HepG2 (cell line): ENCODE measurements around the gene ABO. TPM values are rescaled to one million over a fixed set of nuclear protein-coding genes. Genes with fewer than 3 reads are reported as not detected.
"Not testable (repeated sequence)": the region's sequence is repeated elsewhere in the genome, so short reads cannot be mapped to it uniquely, and the experiment has no call there.

ENCODE experiments used
- ATAC-seq: fragments of 200-7000 bp; cut with Tn5 transposase; 3 replicates; pipeline ENCODE4 v1.9.1; 2020; ENCODE audit warnings: mild to moderate bottlenecking, moderate library complexity
- BruUV-seq: library from RNA; stranded (reverse); fragments of 400-500 nt; replicated peaks from 2 replicates; lab custom pipeline; 2021; lab: Mats Ljungman, UMichigan
- CTCF ChIA-PET: fragments of 300-600 bp; formaldehyde crosslinking; extraction: SDS; loops from one replicate; lab custom pipeline; 2021; ENCODE audit warnings: low total read pairs, inconsistent platforms, low intra/inter-chr PET ratio; lab: Yijun Ruan, JAX
- POLR2A ChIA-PET: fragments of 350-600 bp; sonication (Branson Sonifier 250); formaldehyde crosslinking; loops from one replicate; lab custom pipeline; 2020; ENCODE audit warnings: antibody characterized with exemption, inconsistent platforms; lab: Yijun Ruan, JAX
- DNase-seq: peaks from one replicate; pipeline ENCODE4 v3.0.0-alpha.2; 2015; ENCODE audit warnings: low spot score
- FAIRE-seq: peaks from 3 replicates; lab custom pipeline; 2011; peaks lifted over from hg19 to GRCh38; lab: Jason Lieb, UNC
- H2AFZ ChIP-seq: one replicate; pipeline ENCODE4 v1.6.1; 2011; ENCODE audit warnings: low read length, inconsistent platforms
- H3K27ac ChIP-seq: fragments of 300-600 bp; 3 replicates; pipeline ENCODE4 v1.8.0; 2011; ENCODE audit warnings: mixed run types, mild to moderate bottlenecking, mixed read lengths, low read length, inconsistent platforms; ENCODE audit not compliant: insufficient read depth; ENCODE audit errors: extremely low read length
- H3K27me3 ChIP-seq, 2 experiments: fragments of 200-600 bp in 1 of 2; 2 replicates in 1 of 2; 3 replicates in 1 of 2; pipeline versions ENCODE4 v1.6.0 to v1.8.0; 2011; ENCODE audit warnings: low read length in 2 of 2, mild to moderate bottlenecking in 2 of 2, moderate library complexity in 2 of 2, inconsistent platforms in 1 of 2; ENCODE audit not compliant: insufficient read depth in 2 of 2, control insufficient read depth in 1 of 2
- H3K36me3 ChIP-seq, 2 experiments: fragments of 200-600 bp in 1 of 2; replicated peaks in 1 of 2; 2 replicates in 1 of 2; 3 replicates in 1 of 2; pipeline versions ENCODE4 v1.5.1 to v1.8.0; 2011; ENCODE audit warnings: low read length in 2 of 2, inconsistent platforms in 1 of 2; ENCODE audit not compliant: insufficient read depth in 2 of 2, control insufficient read depth in 1 of 2
- H3K4me1 ChIP-seq: 2 replicates; pipeline ENCODE4 v1.5.1; 2012; ENCODE audit warnings: low read length, inconsistent platforms; ENCODE audit not compliant: insufficient read depth
- H3K4me2 ChIP-seq: 2 replicates; pipeline ENCODE4 v1.6.0; 2011; ENCODE audit warnings: low read depth, low read length, inconsistent platforms
- H3K4me3 ChIP-seq, 3 experiments: fragments of 200-600 bp in 1 of 3; sonication (generic), shearing (Covaris generic) in 1 of 3; replicated peaks in 1 of 3; 2 replicates each; pipeline ENCODE4 v1.5.1; 2011 to 2016; ENCODE audit warnings: low read length in 3 of 3, inconsistent platforms in 2 of 3, low read depth in 2 of 3, mild to moderate bottlenecking in 2 of 3, control low read depth in 1 of 3, mixed read lengths in 1 of 3; ENCODE audit not compliant: insufficient read depth in 1 of 3
- H3K79me2 ChIP-seq: one replicate; pipeline ENCODE4 v1.6.1; 2011; ENCODE audit warnings: low read length, inconsistent platforms; ENCODE audit not compliant: insufficient read depth
- H3K9ac ChIP-seq: 2 replicates; pipeline ENCODE4 v1.6.0; 2011; ENCODE audit warnings: mild to moderate bottlenecking, low read depth, low read length, inconsistent platforms; ENCODE audit not compliant: insufficient read depth
- H3K9me3 ChIP-seq: 2 replicates; pipeline ENCODE4 v1.5.1; 2012; ENCODE audit warnings: mild to moderate bottlenecking, low read length
- H4K20me1 ChIP-seq: 2 replicates; pipeline ENCODE4 v1.6.0; 2011; ENCODE audit warnings: inconsistent platforms, mild to moderate bottlenecking, low read length, moderate library complexity; ENCODE audit not compliant: insufficient read depth
- ZNF607 ChIP-seq: sonication (generic); formaldehyde crosslinking; IDR thresholded peaks from 2 replicates; pipeline ENCODE4 v1.5.1; 2020; ENCODE audit warnings: missing genetic modification reagents, mild to moderate bottlenecking, borderline replicate concordance
- ZNF768 ChIP-seq: sonication (generic); formaldehyde crosslinking; IDR thresholded peaks from 2 replicates; pipeline ENCODE4 v1.4.0; 2020; ENCODE audit warnings: missing genetic modification reagents
- WGBS: methylation state at CpG from one replicate; pipeline ENCODE4 v1.1.6; 2017; ENCODE audit warnings: low lambda C conversion rate; 5-methylcytosine and 5-hydroxymethylcytosine counted together
- in situ Hi-C: cut with HindIII; loops from 2 replicates; pipeline ENCODE4 v1.10.0; 2017; ENCODE audit warnings: low pct_unique_long_range_greater_than_20kb; ENCODE audit not compliant: extremely low pct_ligation_motif_present
- intact Hi-C: fragments of 100-400 bp; cut with micrococcal nuclease; formaldehyde crosslinking; loops from one replicate; pipeline ENCODE4 v1.10.0; 2022; ENCODE audit not compliant: unreplicated experiment
- polyA plus RNA-seq, 8 experiments: library from polyadenylated mRNA; depleted of rRNA in 3 of 8; stranded (reverse) in 7 of 8; unstranded in 1 of 8; fragments of >200 nt; fragmentation: Illumina TruSeq in 4 of 8; extraction: Trizol in 4 of 8; gene quantifications; 2 replicates each; pipeline versions ENCODE4 v1.2.1 to v1.2.3, GENCODE V29; 2011 to 2016; ENCODE audit warnings: low read depth in 4 of 8, missing spikeins in 1 of 8, mixed read lengths in 1 of 8; ENCODE audit not compliant: insufficient read depth in 1 of 8
- total RNA-seq, 5 experiments: library from RNA; depleted of rRNA; stranded (reverse); fragments of >200 nt; fragmentation: Illumina TruSeq; extraction: Trizol; gene quantifications; 2 replicates each; pipeline ENCODE4 v1.2.3, GENCODE V29; 2016; ENCODE audit warnings: low read depth in 1 of 5

Gene ABO
- total and polyA plus RNA-seq, 2 of the 13 experiments (the other 11 are each of a cell fraction or from before 2014, with no cell fraction given), result not detected

- POLR2A ChIA-PET, result interaction anchor here (1.2 kb wide), 1 partner anchor 10 kb away, joined by 3 read pairs; no protein-coding TSS in a partner anchor
- ATAC-seq (peak; percentile 51), DNase-seq (no peak), FAIRE-seq (no peak)
- Histone ChIP-seq H3K27me3 (peaks cover 1 to 2% of the 10 kb centered on the region in 2 experiments; a peak in 1 of 5 replicates), H3K4me3 (no peak overlapping the region), H3K79me2 (no peaks in the 10 kb centered on the region), H3K9ac (no peak overlapping the region), H3K9me3 (peaks cover 9% of the 10 kb centered on the region; the same call in 1 of the 2 replicates), H4K20me1 (no peaks in the 10 kb centered on the region), H3K4me1 (no peaks in the 10 kb centered on the region), H3K4me2 (no peak overlapping the region), H3K36me3 (no peaks in the 10 kb centered on the region), H3K27ac (no peak overlapping the region), H2AFZ (no peak overlapping the region)
- BruUV-seq, result no TSS peak
- CTCF ChIA-PET, result no interaction called here
- intact Hi-C loops (no loop called here), in situ Hi-C loops (loop anchor here (10.0 kb wide), 1 partner anchor 76 kb away; no protein-coding TSS in a partner anchor)
- 55% methylated on average over 8 of the region's 13 CpGs for whole genome bisulfite sequencing
- TF ChIP-seq ZNF768 (CRISPR knock-in tag), result peak; percentile 71; the same call in 1 of the 2 replicates
- no peak for TF ChIP-seq ZNF607 (CRISPR knock-in tag)
Observed at GRCh38 chr9:133320421-133320881, 45.5 kb upstream of the ABO start.

DNA sequence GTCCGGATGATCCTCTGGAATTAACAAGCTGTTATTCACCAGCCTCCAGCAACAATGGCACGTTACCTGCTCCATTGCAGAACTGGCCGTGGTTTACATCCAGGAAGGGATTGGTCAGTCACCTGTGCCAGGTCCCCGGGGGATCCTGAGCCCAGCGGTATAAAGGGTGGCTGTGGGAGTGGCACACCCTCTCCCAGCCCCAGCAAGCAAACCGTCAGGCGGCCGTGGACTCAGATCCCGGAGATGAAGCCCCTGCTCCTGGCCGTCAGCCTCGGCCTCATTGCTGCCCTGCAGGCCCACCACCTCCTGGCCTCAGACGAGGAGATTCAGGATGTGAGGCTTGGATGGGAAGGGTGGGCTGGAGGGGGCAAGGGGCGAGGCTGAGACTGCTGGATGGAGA is 42.5 kb upstream of the ABO start:
- BruUV-seq, H3K36me3 ChIP-seq, H3K27me3 ChIP-seq, in situ Hi-C loops, H3K4me2 ChIP-seq, DNase-seq, H2AFZ ChIP-seq, POLR2A ChIA-PET, H3K79me2 ChIP-seq, H4K20me1 ChIP-seq, FAIRE-seq, CTCF ChIA-PET, H3K4me3 ChIP-seq, intact Hi-C loops, H3K9me3 ChIP-seq, H3K4me1 ChIP-seq, H3K9ac ChIP-seq, ATAC-seq, H3K27ac ChIP-seq: not testable (repeated sequence)
- 10% methylated on average over 7 of the region's 13 CpGs for WGBS
